ENCODE data around the gene NNMT. TPM values are rescaled to one million over a fixed set of nuclear protein-coding genes. Genes with fewer than 3 reads are reported as not detected.

Gene NNMT
- polyA plus RNA-seq, 1 donor from 2014 or later: not detected

DNA sequence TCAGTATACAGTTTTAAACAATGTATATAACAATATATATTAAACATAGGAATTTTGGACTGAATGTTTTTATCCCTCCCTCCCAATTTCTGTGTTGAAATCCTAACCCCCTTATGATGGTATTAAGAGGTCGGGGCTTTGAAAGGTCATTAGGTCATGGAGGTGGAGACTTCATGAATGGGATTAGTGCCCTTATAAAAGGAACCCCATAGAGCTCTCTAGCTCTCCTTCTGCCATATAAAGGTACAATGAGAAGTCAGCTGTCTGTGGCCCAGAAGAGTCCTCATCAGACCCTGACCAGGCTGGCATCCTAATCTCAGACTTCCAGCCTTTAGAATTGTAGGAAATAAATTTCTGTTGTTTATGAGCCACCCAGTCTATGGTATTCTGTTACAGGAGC is 6.5 kb downstream of the NNMT start:
- no peak overlapping the region for H2AFZ ChIP-seq (ENCODE audit: low read depth, low read length)
- no peaks in the 10 kb centered on the region for H3F3A ChIP-seq (ENCODE audit: insufficient read depth, low read length, poor library complexity, severe bottlenecking)
- H3K4me2 ChIP-seq (ENCODE audit: low read length): no peak overlapping the region
- no peaks in the 10 kb centered on the region for H3K9me2 ChIP-seq (ENCODE audit: insufficient read depth, low read length)
- H3K4me3 ChIP-seq (ENCODE audit: low read length): no peak overlapping the region
- H4K20me1 ChIP-seq (ENCODE audit: insufficient read depth): no peaks in the 10 kb centered on the region
- H3K27me3 ChIP-seq (ENCODE audit: insufficient read depth, low read depth, low read length): no peaks in the 10 kb centered on the region
- TF ChIP-seq SMC3 (conservative IDR thresholded peaks at IDR 0.05; ENCODE audit: poor library complexity): no peak
- TF ChIP-seq, protein P1, sequence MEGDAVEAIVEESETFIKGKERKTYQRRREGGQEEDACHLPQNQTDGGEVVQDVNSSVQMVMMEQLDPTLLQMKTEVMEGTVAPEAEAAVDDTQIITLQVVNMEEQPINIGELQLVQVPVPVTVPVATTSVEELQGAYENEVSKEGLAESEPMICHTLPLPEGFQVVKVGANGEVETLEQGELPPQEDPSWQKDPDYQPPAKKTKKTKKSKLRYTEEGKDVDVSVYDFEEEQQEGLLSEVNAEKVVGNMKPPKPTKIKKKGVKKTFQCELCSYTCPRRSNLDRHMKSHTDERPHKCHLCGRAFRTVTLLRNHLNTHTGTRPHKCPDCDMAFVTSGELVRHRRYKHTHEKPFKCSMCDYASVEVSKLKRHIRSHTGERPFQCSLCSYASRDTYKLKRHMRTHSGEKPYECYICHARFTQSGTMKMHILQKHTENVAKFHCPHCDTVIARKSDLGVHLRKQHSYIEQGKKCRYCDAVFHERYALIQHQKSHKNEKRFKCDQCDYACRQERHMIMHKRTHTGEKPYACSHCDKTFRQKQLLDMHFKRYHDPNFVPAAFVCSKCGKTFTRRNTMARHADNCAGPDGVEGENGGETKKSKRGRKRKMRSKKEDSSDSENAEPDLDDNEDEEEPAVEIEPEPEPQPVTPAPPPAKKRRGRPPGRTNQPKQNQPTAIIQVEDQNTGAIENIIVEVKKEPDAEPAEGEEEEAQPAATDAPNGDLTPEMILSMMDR (IDR thresholded peaks at IDR 0.05; ENCODE audit: poor library complexity, severe bottlenecking): no peak
- no peak for TF ChIP-seq EP300 (conservative IDR thresholded peaks at IDR 0.05; ENCODE audit: poor library complexity, severe bottlenecking)
- TF ChIP-seq RAD21 (conservative IDR thresholded peaks at IDR 0.05): no peak
- TF ChIP-seq TAF1 (IDR thresholded peaks at IDR 0.05; ENCODE audit: low read depth): no peak
- no peak for TF ChIP-seq MXI1 (conservative IDR thresholded peaks at IDR 0.05; ENCODE audit: poor library complexity, severe bottlenecking)
- no peak for TF ChIP-seq EZH2 (IDR thresholded peaks at IDR 0.05; ENCODE audit: borderline replicate concordance, insufficient read depth, low read length, poor library complexity, severe bottlenecking)
- no peak for TF ChIP-seq POLR2AphosphoS5 (IDR thresholded peaks at IDR 0.05)
- TF ChIP-seq, protein P2, sequence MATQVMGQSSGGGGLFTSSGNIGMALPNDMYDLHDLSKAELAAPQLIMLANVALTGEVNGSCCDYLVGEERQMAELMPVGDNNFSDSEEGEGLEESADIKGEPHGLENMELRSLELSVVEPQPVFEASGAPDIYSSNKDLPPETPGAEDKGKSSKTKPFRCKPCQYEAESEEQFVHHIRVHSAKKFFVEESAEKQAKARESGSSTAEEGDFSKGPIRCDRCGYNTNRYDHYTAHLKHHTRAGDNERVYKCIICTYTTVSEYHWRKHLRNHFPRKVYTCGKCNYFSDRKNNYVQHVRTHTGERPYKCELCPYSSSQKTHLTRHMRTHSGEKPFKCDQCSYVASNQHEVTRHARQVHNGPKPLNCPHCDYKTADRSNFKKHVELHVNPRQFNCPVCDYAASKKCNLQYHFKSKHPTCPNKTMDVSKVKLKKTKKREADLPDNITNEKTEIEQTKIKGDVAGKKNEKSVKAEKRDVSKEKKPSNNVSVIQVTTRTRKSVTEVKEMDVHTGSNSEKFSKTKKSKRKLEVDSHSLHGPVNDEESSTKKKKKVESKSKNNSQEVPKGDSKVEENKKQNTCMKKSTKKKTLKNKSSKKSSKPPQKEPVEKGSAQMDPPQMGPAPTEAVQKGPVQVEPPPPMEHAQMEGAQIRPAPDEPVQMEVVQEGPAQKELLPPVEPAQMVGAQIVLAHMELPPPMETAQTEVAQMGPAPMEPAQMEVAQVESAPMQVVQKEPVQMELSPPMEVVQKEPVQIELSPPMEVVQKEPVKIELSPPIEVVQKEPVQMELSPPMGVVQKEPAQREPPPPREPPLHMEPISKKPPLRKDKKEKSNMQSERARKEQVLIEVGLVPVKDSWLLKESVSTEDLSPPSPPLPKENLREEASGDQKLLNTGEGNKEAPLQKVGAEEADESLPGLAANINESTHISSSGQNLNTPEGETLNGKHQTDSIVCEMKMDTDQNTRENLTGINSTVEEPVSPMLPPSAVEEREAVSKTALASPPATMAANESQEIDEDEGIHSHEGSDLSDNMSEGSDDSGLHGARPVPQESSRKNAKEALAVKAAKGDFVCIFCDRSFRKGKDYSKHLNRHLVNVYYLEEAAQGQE (IDR thresholded peaks at IDR 0.05; ENCODE audit: borderline replicate concordance): no peak
- no peak overlapping the region for H3K9ac ChIP-seq (ENCODE audit: low read length)
- no peaks in the 10 kb centered on the region for H3K36me3 ChIP-seq (ENCODE audit: insufficient read depth, low read length)
- H3K27ac ChIP-seq (ENCODE audit: low read length): no peak overlapping the region
- no peaks in the 10 kb centered on the region for H3K79me2 ChIP-seq (replicated peaks; ENCODE audit: insufficient read depth, low read length)
- no peaks in the 10 kb centered on the region for H3K9me3 ChIP-seq (ENCODE audit: low read length)

DNA sequence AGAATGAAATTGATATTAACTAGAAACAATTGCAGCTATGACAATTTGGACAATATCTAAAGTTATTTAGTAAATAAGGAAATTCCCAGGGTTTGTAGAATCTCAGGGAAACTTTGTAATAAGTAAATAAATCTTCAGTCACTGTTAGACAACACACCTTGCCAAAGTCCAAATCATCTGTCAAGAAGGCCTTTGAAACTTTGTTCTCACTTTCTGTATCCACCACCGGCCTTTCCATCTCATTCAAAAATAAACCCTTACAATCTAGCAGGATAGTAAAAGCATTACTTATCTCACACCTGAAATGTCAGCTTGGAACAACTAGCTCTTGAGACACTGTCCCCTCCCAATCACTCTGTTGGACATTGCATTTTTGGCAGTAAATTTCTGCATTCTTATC is 7.9 kb downstream of the NNMT start:
- Histone ChIP-seq H4K20me1 (ENCODE audit: insufficient read depth) (no peaks in the 10 kb centered on the region), H3K27ac (ENCODE audit: low read length) (no peak overlapping the region), H3K4me2 (ENCODE audit: low read length) (no peak overlapping the region), H3K9me3 (ENCODE audit: low read length) (no peaks in the 10 kb centered on the region), H3K79me2 (replicated peaks; ENCODE audit: insufficient read depth, low read length) (no peaks in the 10 kb centered on the region), H3K9me2 (ENCODE audit: insufficient read depth, low read length) (no peaks in the 10 kb centered on the region), H3K9ac (ENCODE audit: low read length) (no peak overlapping the region), H2AFZ (ENCODE audit: low read depth, low read length) (no peak overlapping the region), H3K27me3 (ENCODE audit: insufficient read depth, low read depth, low read length) (no peaks in the 10 kb centered on the region), H3K4me3 (ENCODE audit: low read length) (no peak overlapping the region), H3F3A (ENCODE audit: insufficient read depth, low read length, poor library complexity, severe bottlenecking) (no peaks in the 10 kb centered on the region), H3K36me3 (ENCODE audit: insufficient read depth, low read length) (no peaks in the 10 kb centered on the region)
- no peak for TF ChIP-seq MXI1 (conservative IDR thresholded peaks at IDR 0.05; ENCODE audit: poor library complexity, severe bottlenecking)
- TF ChIP-seq EP300 (conservative IDR thresholded peaks at IDR 0.05; ENCODE audit: poor library complexity, severe bottlenecking): no peak
- TF ChIP-seq, protein P2 (IDR thresholded peaks at IDR 0.05; ENCODE audit: borderline replicate concordance): no peak
- TF ChIP-seq, protein P1 (IDR thresholded peaks at IDR 0.05; ENCODE audit: poor library complexity, severe bottlenecking): no peak
- TF ChIP-seq EZH2 (IDR thresholded peaks at IDR 0.05; ENCODE audit: borderline replicate concordance, insufficient read depth, low read length, poor library complexity, severe bottlenecking): no peak
- no peak for TF ChIP-seq RAD21 (conservative IDR thresholded peaks at IDR 0.05)
- TF ChIP-seq POLR2AphosphoS5 (IDR thresholded peaks at IDR 0.05): no peak
- TF ChIP-seq TAF1 (IDR thresholded peaks at IDR 0.05; ENCODE audit: low read depth): no peak
- TF ChIP-seq SMC3 (conservative IDR thresholded peaks at IDR 0.05; ENCODE audit: poor library complexity): no peak
